ENCODE measurements around the gene SEMA4G.

SEMA4G gene, protein sequence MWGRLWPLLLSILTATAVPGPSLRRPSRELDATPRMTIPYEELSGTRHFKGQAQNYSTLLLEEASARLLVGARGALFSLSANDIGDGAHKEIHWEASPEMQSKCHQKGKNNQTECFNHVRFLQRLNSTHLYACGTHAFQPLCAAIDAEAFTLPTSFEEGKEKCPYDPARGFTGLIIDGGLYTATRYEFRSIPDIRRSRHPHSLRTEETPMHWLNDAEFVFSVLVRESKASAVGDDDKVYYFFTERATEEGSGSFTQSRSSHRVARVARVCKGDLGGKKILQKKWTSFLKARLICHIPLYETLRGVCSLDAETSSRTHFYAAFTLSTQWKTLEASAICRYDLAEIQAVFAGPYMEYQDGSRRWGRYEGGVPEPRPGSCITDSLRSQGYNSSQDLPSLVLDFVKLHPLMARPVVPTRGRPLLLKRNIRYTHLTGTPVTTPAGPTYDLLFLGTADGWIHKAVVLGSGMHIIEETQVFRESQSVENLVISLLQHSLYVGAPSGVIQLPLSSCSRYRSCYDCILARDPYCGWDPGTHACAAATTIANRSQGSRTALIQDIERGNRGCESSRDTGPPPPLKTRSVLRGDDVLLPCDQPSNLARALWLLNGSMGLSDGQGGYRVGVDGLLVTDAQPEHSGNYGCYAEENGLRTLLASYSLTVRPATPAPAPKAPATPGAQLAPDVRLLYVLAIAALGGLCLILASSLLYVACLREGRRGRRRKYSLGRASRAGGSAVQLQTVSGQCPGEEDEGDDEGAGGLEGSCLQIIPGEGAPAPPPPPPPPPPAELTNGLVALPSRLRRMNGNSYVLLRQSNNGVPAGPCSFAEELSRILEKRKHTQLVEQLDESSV

DNA sequence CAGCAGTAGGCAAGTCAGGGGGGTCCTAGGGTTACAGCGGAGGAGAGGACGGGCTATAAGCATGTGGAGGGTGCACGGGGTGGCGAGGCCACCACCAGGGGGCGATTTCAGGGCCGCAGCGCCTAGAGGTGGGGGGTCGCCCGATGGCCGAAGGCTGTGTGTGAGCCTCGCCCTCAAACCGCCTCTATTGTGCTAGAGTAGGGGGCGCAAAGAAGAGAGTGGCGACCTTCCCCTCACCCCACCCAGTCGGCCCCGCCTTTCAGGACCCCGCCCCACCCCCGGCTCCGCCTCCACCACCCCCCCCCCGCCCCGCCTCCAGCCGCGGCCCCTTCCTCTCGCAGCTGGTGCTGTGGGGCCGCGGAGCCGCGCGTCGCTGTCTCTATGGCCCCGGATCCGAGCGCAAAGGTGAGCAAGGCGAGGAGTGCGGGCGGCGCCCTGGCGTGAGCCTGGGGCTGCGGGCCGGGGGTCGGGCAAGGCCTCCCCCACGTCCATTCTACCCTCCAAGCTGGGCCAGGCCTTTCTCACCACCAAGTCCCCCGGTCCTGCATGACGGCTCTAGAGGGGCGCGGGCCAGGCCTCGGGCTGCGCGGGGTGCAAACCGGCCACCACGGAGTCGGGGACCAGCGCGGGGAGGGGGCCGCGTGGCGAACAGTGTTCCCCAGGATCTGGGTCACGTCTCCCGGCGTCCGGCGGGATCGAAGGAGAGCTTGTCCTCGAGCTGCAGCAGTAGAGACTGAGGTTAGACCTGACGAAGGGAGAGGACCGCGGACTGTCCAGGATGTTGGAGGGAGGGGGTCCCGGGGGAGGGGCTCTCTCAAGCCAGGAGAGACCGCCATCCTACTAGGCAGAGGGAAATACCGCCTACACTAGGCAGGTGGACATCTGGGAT lies at the start of gene SEMA4G:
Gene SEMA4G (plus strand): TSS at position 318 of the 889 bp plus-strand sequence. CDS start 3,409 bp downstream, outside the sequence.
- DNase-seq, result peak in 3 of 10 donors; percentile 29 to 90 (median 35)
- intact Hi-C loops (cut with DNase I), result no loop called here

DNA sequence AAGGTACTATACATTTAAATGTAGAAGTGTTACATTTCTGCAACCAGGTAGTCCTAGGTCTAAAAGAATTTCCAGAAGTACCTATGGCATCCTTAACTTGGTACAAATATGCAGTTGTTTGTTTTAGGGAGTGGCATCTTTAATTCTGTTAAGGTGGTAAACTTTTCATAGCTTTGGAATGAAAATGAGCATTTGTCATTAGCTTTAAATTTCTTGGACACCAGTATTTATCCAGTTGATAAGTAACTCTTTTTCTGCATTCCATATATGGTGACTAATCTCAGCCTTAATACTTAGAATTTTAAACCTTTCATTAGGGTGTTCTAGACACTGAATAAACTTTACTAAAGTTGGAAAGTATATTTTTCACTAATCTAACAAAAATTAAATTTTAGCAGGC lies 45.7 kb upstream of the SEMA4G start:
- DNase-seq, result no peak
- intact Hi-C loops (cut with DNase I), result no loop called here

DNA sequence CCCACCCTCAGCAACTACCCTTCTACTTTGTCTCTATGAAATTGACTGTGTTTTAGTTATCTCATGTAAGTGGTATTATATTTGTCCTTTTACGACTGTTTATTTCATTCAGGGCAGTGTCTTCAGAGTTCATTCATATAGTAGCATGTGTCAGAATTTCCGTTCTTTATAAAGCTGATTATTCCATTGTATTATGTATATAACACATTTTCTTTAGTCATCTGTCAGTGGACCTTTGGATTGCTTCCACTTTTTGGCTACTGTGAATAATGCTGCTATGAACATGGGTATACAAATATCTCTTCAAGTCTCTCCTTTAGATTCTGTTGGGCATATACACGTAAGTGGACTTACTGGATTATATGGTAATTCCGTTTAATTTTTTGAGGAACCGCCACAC lies 42.0 kb upstream of the SEMA4G start:
- DNase-seq, result no peak
- intact Hi-C loops (cut with DNase I), result no loop called here

DNA sequence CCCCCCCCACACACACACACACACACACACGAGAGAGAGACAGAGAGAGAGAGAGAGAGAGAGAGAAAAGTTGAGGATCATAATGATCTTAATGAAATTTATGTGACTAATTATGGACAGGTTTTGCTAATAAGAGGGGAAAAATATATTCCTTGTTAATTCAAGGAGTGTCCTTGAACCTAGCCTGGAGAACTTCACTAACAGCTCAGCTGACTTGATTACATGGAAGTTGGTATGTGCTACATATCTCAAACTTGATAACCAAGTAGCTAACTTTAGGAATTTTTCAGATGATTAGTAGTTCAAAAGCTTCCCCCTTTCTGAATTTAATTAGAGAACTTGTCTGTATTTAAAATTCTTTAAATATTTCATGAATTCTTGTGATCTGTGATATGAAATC lies 41.3 kb upstream of the SEMA4G start:
- DNase-seq, result no peak
- intact Hi-C loops (cut with DNase I), result no loop called here

DNA sequence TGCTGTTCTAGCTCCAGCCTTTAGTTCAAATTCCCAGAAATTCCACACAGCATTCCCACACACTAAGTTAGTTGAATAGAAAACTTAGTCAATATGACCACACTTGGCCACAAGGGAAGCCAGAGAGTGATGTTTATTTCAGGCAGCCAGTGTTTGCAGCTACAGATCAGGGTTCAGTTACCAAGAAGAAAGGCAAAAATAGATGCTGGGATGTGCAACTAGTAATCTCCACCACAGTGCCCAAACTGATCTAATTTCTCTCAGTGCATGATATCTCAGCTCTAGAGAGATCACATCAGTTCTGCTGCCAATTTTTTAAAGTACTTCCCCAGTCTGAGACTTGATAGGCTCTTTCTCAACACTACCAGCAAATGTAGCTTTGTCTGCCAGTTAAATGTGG lies 38.9 kb upstream of the SEMA4G start:
- intact Hi-C loops (cut with DNase I), result no loop called here

DNA sequence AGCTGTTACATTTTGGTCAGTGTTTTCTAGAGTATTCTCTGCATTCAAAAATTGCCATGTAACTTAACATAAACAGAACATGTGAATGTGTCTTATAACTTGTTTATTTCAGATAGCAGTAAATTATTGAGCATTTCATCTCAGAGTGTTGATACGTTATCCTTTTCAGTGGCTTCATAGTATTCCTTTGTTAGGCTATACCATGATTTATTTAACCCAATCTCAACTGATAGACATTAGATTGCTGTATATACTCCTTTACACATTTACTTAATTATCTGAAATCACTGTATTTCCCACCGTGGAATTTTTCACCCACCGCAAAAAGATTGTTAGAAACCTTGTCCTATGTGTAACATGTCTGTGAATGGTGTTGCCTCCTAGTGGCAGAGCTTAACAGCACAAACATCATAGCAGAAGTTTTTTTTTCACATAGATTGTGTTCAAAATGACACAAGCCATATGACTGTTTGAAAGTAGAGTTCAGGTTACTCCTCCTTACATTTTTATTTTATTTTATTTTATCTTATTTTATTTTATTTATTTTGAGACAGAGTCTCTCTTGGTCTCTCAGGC lies 35.1 kb upstream of the SEMA4G start:
- DNase-seq, result no peak
- intact Hi-C loops (cut with DNase I), result no loop called here

More for the DNA sequence above, 38.9 kb upstream of the SEMA4G start:
- no peak for DNase-seq

DNA sequence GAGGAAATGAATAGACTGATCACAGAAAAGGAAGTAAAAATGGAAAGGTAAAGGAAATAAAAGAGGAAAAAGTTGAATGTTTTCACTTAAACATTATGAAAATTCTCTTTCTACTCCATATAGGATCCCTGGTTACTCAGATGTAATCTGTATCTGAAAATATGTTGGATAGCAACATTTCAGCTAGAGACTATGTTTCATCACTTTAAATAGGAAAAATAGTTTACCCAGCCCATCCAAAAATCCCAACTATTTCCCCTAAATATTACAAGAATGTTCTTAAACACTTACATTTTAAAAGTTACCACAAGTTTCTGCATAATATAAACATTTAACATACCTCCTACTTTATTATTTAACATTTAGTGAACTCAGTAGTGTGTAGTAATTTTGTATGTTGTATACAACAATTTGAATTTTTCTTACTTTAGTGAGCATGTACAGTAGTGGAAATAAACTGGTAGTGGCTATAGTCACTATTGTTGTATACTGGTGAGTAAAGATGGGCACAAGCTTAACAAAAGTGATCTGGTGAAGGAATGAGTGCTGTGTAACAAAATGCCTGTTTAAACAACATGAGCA lies 29.4 kb upstream of the SEMA4G start:
- intact Hi-C loops (cut with DNase I), result no loop called here
- DNase-seq, result no peak

DNA sequence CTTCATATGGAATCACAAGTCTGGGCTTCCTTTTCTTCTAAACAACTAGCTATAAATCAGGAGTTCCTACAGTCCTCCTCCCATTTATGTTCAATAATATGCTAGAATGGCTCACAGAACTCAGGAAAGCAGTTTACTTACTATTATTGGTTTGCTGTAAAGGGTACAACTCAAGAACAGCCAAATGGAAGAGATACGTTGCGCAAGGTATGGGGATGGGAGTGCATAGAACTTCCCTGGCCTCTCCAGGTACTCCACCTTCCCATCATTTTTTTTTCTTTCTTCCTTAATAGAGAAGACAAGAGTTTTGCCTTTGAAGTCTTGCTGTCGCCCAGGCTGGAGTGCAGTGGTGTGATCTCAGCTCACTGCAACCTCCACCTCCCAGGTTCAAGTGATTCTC lies 27.1 kb upstream of the SEMA4G start:
- no peak for DNase-seq
- intact Hi-C loops (cut with DNase I), result no loop called here

DNA sequence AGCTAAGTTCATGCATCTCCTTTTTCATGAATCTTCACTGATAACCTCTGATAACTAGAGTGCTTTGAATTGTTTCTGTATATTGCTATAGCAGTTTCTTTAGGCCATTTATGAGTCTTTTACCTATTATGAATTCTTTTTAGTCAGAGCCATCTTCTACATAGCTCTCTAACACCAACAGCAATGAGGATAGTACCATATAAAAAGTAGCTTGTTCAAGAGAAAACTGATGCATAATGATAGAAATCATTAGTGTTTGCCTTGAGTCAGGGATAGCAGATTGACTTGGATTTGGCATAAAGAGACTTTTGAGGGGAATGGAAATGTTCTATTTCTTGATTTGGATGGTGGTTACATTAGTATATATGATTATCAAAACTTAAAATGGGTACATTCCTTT lies 25.8 kb upstream of the SEMA4G start:
- DNase-seq, result no peak
- intact Hi-C loops (cut with DNase I), result no loop called here

DNA sequence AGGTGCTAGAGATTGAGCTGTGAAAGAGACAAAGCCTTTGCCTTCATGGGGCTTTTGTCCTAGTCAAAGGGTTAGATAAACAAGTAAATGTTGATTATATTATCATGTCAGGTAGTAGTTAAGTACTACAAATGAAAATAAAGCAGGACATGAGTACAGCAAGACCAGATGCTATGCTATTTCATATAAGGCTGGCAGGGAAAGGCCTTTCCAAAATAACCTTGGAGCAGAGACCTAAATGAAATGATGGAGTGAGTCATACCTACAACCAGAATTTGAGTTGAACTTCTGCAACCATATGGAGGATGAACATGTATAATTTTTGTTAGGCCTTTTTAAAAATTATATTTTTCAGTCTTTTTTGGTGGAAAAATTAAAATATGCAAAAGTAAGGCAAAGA lies 23.6 kb upstream of the SEMA4G start:
- DNase-seq, result no peak
- intact Hi-C loops (cut with DNase I), result no loop called here

DNA sequence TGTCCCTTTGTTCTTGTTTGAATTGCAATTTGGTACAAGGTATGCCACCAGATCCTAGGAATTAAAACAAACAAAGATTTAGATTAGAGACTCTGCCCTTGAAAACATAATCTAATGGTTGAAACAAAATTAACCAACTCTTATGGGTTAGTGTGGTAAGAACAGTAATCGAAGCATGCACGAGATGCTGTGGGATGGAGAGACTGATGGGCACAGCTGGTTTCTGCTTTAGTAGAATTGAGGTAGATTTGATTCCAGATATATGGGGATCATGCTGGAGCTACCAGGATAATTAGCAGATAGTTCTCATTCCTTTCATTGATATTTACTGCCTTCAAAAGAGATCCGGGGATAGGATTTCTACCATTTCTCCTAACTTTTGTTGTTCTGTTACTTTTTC lies 20.4 kb upstream of the SEMA4G start:
- DNase-seq, result no peak

DNA sequence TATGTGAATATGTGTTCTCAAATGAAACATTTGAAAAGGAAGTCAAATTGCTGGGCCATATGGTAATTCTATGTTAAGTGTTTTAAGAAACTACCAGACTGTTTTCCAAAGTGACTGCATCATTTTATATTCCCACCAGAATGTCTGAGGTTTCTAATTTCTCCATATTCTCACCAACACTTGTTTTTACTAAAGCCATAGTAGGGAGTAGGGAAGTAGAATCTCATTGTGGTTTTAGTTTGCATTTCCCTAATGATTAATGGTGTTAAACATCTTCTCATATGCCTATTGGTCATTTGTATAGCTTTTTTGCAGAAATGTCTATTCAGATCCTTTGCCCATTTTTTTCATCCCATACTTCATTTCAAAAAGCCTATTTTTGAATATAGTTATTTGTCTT lies 9.1 kb upstream of the SEMA4G start:
- intact Hi-C loops (cut with DNase I), result no loop called here
- DNase-seq, result no peak

More for the DNA sequence above, 20.4 kb upstream of the SEMA4G start:
- intact Hi-C loops (cut with DNase I), result no loop called here

DNA sequence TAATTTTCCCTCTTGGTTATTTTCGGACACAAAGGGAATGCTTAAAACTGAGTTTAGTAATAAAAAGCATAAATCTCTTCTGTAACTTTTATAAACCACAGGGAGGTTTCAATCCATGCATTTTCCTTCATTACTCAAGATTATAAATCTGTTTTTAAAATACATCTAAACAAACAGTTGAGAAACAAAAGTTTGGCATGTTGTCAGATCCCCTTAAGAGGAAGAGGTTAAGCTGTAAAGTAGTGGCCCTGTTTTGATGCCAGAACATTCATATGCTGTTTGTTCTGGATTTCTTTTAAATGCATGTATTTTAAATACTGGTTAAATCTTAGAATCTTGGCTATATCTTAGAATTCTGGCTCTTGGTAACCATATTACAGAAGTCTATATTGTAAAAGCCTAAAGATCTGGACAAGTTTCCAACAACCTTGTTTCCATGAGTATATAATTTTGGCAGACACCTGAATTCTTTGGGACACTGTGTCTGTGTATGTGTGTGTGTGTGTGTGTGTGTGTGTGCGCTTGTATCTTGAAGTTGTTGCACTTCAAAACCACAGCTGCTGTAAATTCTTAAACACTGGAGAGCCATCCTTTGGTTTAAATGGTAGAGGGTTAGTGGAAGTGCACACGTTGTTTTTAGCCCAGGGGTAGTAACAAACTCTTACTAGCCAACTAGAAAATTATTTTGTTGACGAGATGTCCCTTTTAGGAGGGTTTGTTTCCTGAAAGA lies 6.8 kb upstream of the SEMA4G start:
- no peak for DNase-seq
- intact Hi-C loops (cut with DNase I), result no loop called here

DNA sequence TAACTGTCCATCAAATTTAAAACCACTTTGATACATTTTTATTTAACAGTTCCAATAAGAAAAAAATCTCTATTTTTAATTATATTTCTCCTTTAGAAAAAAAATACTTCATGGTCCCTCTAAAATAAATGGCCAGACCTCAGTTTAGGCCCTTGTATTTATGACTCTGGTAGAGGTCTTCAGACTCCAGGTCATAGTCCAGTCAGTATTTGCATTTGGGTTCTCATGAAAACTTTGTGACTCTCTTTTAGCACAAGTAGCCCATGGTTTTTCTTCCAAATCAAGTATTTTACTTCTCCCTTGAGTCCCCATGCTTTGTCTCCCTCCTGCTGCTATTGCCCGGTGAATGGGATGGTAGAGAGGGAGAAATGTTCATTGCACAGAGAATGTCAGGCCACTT lies 5.5 kb upstream of the SEMA4G start:
- intact Hi-C loops (cut with DNase I), result no loop called here
- no peak for DNase-seq

DNA sequence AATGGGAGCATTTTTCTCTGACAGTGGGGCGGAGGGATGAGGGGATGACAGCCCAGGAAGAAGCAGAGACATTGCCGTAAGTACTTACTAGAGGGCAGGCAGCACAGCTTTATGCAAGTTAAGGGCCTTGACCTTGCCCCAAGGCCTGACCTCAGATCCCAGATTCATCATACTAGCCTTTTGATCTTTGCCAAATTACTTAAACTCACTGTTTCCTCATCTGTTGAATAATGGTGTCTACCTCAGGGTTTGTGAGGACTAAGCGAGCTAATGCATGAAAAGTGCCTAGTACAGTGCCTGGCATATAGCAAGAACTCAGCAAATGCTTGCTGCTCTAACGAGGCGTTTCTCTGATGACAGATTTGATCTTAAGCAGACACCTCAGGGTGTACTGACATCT lies 3.5 kb upstream of the SEMA4G start:
- intact Hi-C loops (cut with DNase I), result no loop called here
- DNase-seq, result no peak

DNA sequence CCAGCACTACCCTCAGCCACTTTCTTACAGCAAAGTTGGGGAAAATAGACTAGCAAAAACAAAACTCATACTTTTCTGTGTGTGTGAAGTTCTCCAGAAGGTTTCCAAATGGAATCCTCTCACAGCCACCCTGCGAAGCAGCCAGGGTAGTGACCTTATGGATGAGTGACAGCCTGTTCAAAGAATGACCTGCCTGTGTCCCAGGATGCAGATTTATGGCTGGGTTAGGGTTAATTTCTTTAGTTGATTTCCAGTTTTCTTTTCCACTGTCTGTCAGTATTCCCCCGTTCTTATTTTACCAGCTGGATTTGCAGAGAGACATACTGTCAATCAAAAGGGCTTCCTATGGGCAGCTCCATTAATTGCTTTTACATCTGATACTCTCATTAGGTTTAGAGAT lies 2.4 kb upstream of the SEMA4G start:
- intact Hi-C loops (cut with DNase I), result no loop called here
- no peak for DNase-seq

DNA sequence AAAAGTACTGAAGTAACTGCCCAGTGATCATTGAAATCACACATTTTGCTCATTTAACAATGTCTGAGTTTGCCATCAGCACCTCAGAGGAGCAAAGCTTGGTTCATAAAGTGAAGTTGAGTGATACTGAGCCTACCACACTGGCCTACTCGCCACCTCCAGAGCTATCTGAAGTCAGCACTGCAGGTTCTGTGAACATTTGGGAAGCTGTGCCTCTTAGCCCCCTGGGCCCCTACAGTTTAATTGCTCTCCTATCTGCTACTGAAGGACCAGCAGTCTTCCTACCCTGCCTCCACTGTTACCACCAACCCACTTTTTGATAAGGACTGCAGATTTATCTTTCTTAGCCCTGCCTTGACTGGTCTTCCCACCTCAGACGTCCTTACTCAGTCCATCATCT lies 2.0 kb upstream of the SEMA4G start:
- peak in 1 of 10 donors; percentile 12 for DNase-seq
- intact Hi-C loops (cut with DNase I), result no loop called here

DNA sequence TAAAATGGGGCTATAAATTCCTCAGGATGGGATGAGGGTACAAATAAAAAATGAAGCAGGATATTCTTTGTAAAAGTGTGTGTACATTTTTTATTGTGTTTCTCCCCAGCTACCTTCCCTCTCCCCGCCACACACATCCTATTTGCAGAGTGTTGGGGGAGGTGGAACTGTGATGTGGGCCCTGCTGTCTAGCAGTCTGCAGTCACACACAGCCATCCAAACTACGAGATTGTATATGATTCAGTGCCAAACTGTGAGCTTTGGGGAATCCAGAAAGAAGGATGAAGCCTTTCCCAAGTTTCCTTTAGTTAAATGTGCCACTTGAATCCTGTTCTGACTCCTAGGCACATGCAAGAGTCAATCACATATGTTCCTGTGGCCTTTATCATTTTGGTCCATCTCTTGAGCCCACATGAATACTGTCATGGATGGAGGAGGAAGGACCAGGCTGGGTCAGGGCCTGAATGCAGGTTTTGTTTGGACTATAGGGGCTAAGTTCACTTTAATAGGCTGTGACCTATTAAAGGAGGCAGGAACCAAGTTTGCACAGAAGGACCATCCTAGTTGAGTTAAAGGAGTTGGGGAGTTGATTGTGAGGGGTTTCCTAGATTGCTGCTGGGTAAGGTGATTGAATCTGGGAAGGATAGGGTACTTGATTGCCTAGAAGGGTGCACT lies 1.1 kb upstream of the SEMA4G start:
- intact Hi-C loops (cut with DNase I), result no loop called here
- no peak for DNase-seq

DNA sequence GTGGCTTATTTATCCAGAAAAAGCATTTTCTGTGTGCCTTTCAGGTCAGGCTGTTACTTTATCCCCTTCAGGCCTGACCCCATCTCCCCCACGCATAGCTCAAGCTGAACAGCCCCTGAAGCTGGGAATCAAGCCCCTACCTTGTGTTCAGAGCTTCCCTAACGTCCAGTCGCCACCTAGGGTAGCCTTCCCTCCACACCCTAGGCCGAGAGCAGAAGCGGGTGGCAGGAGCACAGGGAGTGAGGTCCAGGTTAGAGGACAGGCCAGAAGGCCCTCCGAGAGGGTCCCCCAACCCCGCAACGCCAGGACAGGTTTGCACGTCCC lies 479 bp upstream of the SEMA4G start:
- intact Hi-C loops (cut with DNase I), result no loop called here
- DNase-seq, result no peak
